Activated CD4-positive, alpha-beta T cell treated with anti-CD3 and anti-CD28 coated beads, Interleukin-2, Interleukin-4, amounts not matched to agents 100 ng/mL and 50 ng/mL, durations not matched to agents 16 hours and 8 hours (primary cell): Measurements from ENCODE around the gene RPP40.
"Not testable (repeated sequence)": the region's sequence is repeated elsewhere in the genome, so short reads cannot be mapped to it uniquely, and the experiment has no call there.

Experiments
- DNase-seq: peaks from one replicate; pipeline ENCODE4 v3.0.0-alpha.2; 2020; ENCODE audit warnings: low spot score

Gene RPP40

GRCh38 chr6:5014072-5014561, 10.3 kb upstream of the RPP40 start:
- DNase-seq = no peak

- no peak for DNase-seq
Measured at GRCh38 chr6:5012519-5012918, 8.7 kb upstream of the RPP40 start.

DNA sequence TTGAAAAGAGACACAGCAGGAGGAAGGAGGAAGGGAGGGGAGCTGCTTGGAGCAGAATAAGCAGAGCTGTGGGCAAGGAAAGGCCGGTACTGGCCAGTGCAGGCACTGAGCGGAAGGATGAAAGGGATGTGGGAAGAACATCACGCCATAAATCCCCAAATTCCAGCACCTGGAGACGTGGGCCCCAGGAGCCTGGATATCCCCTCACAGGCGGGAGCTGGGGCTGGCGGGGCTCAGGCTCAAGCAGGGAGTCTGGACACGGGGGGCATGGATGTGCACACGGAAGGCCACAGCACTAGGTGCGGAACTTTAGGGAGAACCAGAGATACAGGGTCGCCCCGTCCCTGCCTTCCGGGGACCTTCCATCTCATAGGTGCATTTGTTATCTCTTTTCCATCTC, 7.5 kb upstream of the RPP40 start:
- DNase-seq = no peak

GRCh38 chr6:5007531-5007930, 3.7 kb upstream of the RPP40 start:
- DNase-seq = no peak

DNA sequence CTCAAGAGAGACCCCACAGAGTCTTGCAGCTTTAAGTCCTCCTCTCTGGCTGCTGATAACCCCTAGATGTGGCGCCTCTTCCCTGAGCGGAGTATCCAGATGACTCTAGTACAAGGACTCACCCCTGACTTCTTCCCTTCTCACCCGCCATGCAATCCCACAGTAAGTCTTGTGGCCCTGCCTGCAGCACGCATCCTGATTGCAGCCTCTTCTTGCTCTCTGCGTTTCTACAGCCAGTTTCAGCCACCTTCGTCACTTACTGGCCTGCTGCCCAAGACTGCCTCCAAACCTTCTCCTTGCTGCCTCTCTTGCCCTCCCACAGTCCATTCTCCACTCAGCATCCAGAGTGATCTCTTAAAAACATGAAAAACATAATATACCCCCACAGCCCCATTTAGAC, 2.4 kb upstream of the RPP40 start:
- no peak for DNase-seq

DNA sequence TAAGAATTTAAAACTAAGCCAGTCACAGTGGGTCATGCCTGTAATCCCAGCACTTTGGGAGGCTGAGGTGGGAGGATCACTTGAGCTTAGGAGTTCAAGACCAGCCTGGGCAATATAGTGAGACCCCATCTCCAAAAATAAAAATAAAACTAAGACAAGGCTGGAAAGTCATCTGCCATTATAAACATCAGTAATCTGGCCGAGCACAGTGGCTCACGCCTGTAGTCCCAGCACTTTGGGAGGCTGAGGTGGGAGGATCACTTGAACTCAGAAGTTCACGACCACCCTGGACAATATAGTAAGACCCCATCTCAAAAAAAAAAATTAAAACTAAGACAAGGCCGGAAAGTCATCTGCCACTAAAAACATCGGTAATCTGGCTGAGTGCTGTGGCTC, 1.2 kb upstream of the RPP40 start:
- not testable (repeated sequence) for DNase-seq

- DNase-seq = no peak
Measured at GRCh38 chr6:5004373-5005037, 668 bp upstream of the RPP40 start.

- DNase-seq = no peak
Measured at GRCh38 chr6:4999586-4999985, 4.3 kb downstream of the RPP40 start.

DNA sequence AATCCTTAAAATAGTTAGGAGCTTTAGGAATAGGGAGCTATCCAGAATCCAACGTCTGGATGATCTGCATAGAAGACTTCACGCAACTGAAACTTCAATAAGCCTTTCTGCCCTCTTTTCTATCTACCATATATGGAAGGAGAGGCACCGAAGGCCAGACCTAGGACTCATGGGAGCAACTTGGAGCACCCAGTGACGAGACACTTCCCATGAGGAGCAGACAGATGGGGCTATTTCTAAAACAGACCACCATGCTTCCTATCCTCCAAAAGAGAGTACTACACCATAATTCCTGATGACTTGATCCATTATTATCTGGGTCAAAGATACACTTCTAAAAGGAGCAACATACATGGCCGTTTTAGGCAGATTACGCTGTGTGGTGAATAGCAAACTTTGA, 6.0 kb downstream of the RPP40 start:
- DNase-seq = no peak

DNA sequence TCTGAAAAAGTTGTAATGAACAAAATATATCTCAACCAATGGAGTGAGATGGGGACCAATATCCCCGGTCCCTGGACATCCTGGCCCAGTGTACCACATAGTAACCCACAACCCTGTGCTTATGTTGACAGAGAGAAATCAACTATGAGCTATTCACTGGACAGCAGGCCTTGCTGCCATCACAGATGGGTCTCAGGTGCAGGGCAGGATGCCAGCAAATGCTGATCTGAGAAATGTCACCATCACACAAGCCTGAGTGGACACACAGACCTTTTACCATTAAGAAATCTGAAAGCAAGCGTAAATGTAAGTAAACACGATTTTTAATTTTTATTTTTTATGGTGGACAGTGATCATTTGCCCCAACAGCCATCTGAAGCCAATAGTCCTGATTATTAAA, 9.1 kb downstream of the RPP40 start:
- no peak for DNase-seq

GRCh38 chr6:4987432-4987831, 16.4 kb downstream of the RPP40 start:
- no peak for DNase-seq

DNA sequence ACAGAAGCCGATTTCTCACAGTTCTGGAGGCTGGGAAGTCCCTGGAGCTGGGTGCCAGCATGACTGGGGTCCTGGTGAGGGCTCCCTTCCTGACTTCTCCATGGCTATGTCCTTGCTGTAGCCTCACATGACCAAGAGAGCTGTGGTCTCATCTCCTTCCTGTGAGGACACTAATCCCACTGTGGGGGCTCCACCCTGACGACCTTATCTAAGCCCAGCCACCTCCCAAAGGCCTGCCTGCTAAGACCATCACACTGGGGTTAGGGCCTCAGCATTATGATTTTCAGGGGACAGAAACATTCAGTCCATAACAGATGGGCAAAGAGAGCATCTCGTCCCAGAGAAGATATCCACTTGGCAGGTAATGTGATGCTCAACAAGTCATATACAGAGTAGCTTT, 16.8 kb downstream of the RPP40 start:
- no peak for DNase-seq

DNA sequence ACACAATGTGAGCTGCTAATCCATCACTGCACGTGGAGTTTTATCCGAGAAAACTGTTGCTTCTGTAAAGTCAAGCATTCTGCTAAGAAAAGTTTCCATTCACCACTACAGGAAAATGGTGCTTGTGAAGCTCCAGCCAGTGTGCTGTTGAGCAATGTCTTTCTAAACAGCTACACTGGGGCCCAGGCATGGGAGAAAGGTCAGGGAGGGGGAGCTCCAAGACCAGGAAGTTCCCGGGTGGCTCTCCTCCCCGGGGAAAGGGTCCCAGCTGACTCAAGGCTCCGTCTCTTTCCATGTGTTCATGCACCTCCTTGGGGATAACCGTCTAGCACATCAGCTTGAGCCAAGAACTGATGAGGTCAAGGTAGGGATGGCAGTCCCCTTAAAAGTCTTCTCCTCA, 20.5 kb downstream of the RPP40 start:
- no peak for DNase-seq

GRCh38 chr6:4981761-4982160, 22.1 kb downstream of the RPP40 start:
- no peak for DNase-seq

DNA sequence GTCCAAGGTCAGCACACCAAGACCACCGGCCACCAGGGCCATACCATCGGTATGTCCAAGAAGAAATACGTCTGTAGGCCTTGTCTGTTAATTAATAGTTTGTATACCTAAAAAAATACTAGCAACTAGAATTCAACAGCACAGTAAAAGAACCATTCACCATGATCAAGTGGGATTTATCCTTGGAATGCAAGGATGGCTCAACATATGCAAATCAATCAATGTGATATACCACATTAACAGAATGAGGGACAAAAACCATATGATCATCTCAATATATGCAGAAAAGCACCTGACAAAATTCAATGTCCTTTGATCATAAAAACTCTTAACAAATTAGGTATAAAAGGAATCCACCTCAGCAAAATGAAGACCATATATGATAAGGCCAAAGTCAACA, 24.4 kb downstream of the RPP40 start:
- DNase-seq = no peak

GRCh38 chr6:4977468-4977867, 26.4 kb downstream of the RPP40 start:
- DNase-seq = no peak

- no peak for DNase-seq
Measured at GRCh38 chr6:4975506-4975905, 28.3 kb downstream of the RPP40 start.

GRCh38 chr6:4974962-4975361, 28.9 kb downstream of the RPP40 start:
- no peak for DNase-seq

DNA sequence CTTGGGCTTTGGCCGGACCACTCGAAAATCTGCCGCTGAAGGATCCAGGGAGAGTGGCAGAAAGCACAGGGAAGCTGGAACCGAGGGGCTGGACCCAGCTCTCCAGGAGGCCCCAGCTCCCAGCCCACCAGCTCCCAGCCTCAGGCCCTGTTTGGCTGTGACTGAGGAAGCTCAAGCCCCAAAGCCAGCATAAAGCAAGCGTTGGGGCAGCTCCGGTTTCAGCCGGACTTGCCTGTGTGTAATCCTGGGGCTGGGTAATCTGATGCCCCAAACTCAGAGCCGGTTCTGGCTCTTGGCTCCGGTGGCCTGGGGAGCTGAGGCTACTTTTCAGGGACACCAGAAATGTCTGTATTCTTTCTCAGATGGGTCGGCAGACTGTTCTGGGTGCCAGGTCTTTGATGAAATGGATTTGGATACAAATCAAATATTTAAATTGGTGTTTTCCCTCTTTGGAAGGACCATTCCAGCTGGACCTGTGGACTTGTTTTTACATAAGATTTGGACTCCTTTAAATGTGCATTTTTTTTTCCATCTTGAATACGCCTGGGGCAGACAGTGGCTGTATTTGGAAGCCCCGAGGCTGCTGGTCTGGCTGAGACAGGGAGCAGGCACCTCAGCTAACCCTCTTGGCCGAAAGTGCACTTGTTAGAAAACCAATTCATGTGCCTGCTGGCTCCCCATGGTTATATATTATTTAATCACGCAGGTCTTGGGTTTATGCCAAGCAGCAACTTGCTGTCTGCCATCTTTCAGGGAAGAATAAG, 29.7 kb downstream of the RPP40 start:
- no peak for DNase-seq

GRCh38 chr6:4973415-4973814, 30.4 kb downstream of the RPP40 start:
- no peak for DNase-seq

- DNase-seq = no peak
Measured at GRCh38 chr6:4972438-4972837, 31.4 kb downstream of the RPP40 start.

- no peak for DNase-seq
Measured at GRCh38 chr6:4971851-4972250, 32.0 kb downstream of the RPP40 start.

DNA sequence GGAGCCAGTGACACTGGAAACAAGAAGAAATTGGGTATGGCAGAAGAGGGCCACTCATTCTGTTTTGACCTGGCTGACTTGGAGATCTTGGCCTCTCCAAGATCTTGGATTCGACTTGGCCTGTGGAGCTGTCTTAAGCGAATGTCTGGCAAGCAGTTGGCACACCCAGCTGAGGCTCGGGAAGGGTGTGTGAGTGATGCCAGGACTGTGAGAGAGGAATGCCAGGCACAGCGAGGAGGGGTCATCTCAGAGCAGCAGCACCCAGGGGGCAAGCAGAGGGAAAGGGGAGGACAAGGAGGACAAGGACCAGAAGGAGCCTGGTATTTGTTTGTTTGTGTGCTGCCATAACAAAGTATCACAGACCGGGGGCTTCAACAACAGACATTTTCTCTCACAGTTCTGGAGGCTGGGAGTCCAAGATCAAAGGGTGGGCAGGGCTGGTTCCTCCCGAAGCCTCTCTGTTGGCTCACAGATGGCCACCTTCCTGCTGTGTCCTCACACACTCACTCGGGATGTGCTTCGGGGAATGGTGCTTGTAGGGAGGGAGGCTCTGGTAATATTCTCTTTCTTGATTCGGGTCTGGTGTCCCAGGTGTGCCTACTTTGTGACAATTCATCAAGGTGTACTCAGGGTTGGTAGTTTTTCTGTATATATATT, 33.0 kb downstream of the RPP40 start:
- DNase-seq = no peak
